Prostate gland (tissue), 2 donors: ENCODE results near the gene EMC9. TPM values are rescaled to one million over a fixed set of nuclear protein-coding genes. Genes with fewer than 3 reads are reported as not detected.

Experiments used
- DNase-seq: peaks from one replicate; pipeline ENCODE4 v3.0.0-alpha.2; 2019; ENCODE audit warnings: low spot score
- H3K27ac ChIP-seq, 2 donors: fragments of 200-600 bp; sonication (generic); 2 replicates each; pipeline ENCODE4 v1.5.1; 2017 to 2019
- H3K27me3 ChIP-seq: fragments of 200-600 bp; sonication (generic); replicated peaks from 2 replicates; pipeline ENCODE4 v1.5.1; 2019; ENCODE audit not compliant: insufficient read depth
- H3K36me3 ChIP-seq, 2 donors: fragments of 200-600 bp; sonication (generic); 1 replicate in 1 of 2; 2 replicates in 1 of 2; pipeline versions ENCODE4 v1.5.1 to v1.8.1; 2017 to 2019
- H3K4me1 ChIP-seq: fragments of 200-600 bp; sonication (generic); replicated peaks from 2 replicates; pipeline ENCODE4 v1.5.1; 2019
- H3K4me3 ChIP-seq, 2 donors: fragments of 200-600 bp; sonication (generic); 2 replicates each; pipeline ENCODE4 v1.5.1; 2017 to 2019
- H3K9me3 ChIP-seq: fragments of 200-600 bp; sonication (generic); 2 replicates; pipeline ENCODE4 v1.5.1; 2017
- CTCF ChIP-seq, 4 experiments: fragments of 200-600 bp in 2 of 4; fragments of 450-650 bp in 2 of 4; sonication (generic) in 2 of 4; IDR thresholded peaks; 1 replicate in 3 of 4; 2 replicates in 1 of 4; pipeline ENCODE4 v1.5.1; 2016 to 2019; ENCODE audit warnings: antibody characterized with exemption in 4 of 4, mild to moderate bottlenecking in 2 of 4, moderate library complexity in 2 of 4
- POLR2A ChIP-seq: fragments of 450-650 bp; IDR thresholded peaks from one replicate; pipeline ENCODE4 v1.6.1; 2016; ENCODE audit warnings: antibody characterized with exemption, mild to moderate bottlenecking
- POLR2AphosphoS5 ChIP-seq: sonication (generic); formaldehyde crosslinking; IDR thresholded peaks from one replicate; pipeline ENCODE4 v1.6.1; 2017; ENCODE audit warnings: antibody characterized with exemption
- WGBS: methylation state at CpG from one replicate; pipeline ENCODE4 v1.1.5; 2018; 5-methylcytosine and 5-hydroxymethylcytosine counted together
- intact Hi-C: fragments of 100-400 bp; cut with DNase I; formaldehyde crosslinking; loops from one replicate; pipeline ENCODE4 v1.14.2; 2022
- total RNA-seq, 2 donors: library from RNA; depleted of rRNA; stranded (reverse); fragments of >200 nt; gene quantifications; one replicate each; pipeline ENCODE4 v1.1.0, GENCODE V29; 2016

EMC9 gene
- total RNA-seq, 2 donors from 2014 or later = 13.1 to 13.6 TPM

GRCh38 chr14:24093901-24094840 is 47.2 kb downstream of the EMC9 start, which contains the start of gene PCK2:
Gene PCK2, plus strand, starts transcription at chr14:24094311. Its CDS starts 95 bp downstream, at chr14:24094406.
- Histone ChIP-seq H3K27me3 (no peaks in the 10 kb centered on the region), H3K9me3 (no peaks in the 10 kb centered on the region), H3K27ac (peak within 1 kb of the TSS; percentile 93 to 98), H3K4me1 (no peaks in the 10 kb centered on the region), H3K36me3 (no peaks in the 10 kb centered on the region), H3K4me3 (peak within 1 kb of the TSS; percentile 66 to 93)
- TF ChIP-seq POLR2A (no peak), POLR2AphosphoS5 (peak; percentile 54), CTCF (IDR thresholded peaks at IDR 0.05) (peak in 2 of 4 experiments; percentile 23 to 35)
- WGBS = under 1% methylated on average over 67 of the region's 68 CpGs
- peak; percentile 89 for DNase-seq
- intact Hi-C loops = loop anchor here (2.0 to 5.0 kb wide), 3 partner anchors 21 to 1592 kb away; partner anchors contain the start of genes DCAF11 and NRL

GRCh38 chr14:24093207-24093900 is 48.0 kb downstream of the EMC9 start:
- no peak for DNase-seq
- TF ChIP-seq CTCF (IDR thresholded peaks at IDR 0.05) (no peak), POLR2A (no peak), POLR2AphosphoS5 (no peak)

GRCh38 chr14:24092505-24093206 is 48.7 kb downstream of the EMC9 start:
- TF ChIP-seq POLR2A (no peak), CTCF (IDR thresholded peaks at IDR 0.05) (no peak), POLR2AphosphoS5 (no peak)
- no peak overlapping the region for H3K4me3 ChIP-seq
- no peaks in the 10 kb centered on the region for H3K4me1 ChIP-seq
- no peak overlapping the region for H3K27ac ChIP-seq
- no peaks in the 10 kb centered on the region for H3K9me3 ChIP-seq
- intact Hi-C loops = loop anchor here (5.0 kb wide), 2 partner anchors 80 to 1590 kb away; no protein-coding TSS in a partner anchor
- DNase-seq = no peak
- no peaks in the 10 kb centered on the region for H3K36me3 ChIP-seq
- no peaks in the 10 kb centered on the region for H3K27me3 ChIP-seq
- 77% methylated on average over 4 of the region's 4 CpGs for WGBS

More at GRCh38 chr14:24093207-24093900, 48.0 kb downstream of the EMC9 start:
- no peaks in the 10 kb centered on the region for H3K36me3 ChIP-seq
- peak overlapping the region; percentile 93 to 98 for H3K27ac ChIP-seq
- WGBS = 65% methylated on average over 19 of the region's 19 CpGs
- peak overlapping the region; percentile 66 to 93 for H3K4me3 ChIP-seq
- no peaks in the 10 kb centered on the region for H3K4me1 ChIP-seq
- H3K27me3 ChIP-seq = no peaks in the 10 kb centered on the region
- intact Hi-C loops = loop anchor here (5.0 kb wide), 2 partner anchors 81 to 1591 kb away; no protein-coding TSS in a partner anchor
- no peaks in the 10 kb centered on the region for H3K9me3 ChIP-seq

- intact Hi-C loops = loop anchor here (5.0 kb wide), 2 partner anchors 80 to 1590 kb away; no protein-coding TSS in a partner anchor
- no peak for DNase-seq
- Histone ChIP-seq H3K9me3 (no peaks in the 10 kb centered on the region), H3K4me3 (no peak overlapping the region), H3K4me1 (no peaks in the 10 kb centered on the region), H3K36me3 (no peaks in the 10 kb centered on the region), H3K27ac (no peak overlapping the region), H3K27me3 (no peaks in the 10 kb centered on the region)
- no peak for TF ChIP-seq POLR2A
- no peak for TF ChIP-seq CTCF (IDR thresholded peaks at IDR 0.05)
- TF ChIP-seq POLR2AphosphoS5 = no peak
Observed at GRCh38 chr14:24092110-24092504, 49.3 kb downstream of the EMC9 start.
